Naive thymus-derived CD4-positive, alpha-beta T cell (primary cell): ENCODE results near the gene GFRA3. TPM values are rescaled to one million over a fixed set of nuclear protein-coding genes. Genes with fewer than 3 reads are reported as not detected.

Experiments
- ATAC-seq: fragments of 150-1000 bp; cut with Tn5 transposase; 2 replicates; pipeline ENCODE4 v1.10.0; 2021; ENCODE audit warnings: mild to moderate bottlenecking, moderate library complexity
- CTCF ChIA-PET: fragments of 350-600 bp; sonication (Branson Sonifier 250); formaldehyde crosslinking; loops from one replicate; lab custom pipeline; 2021; ENCODE audit warnings: antibody characterized with exemption; lab: Charles Lee
- POLR2A ChIA-PET: fragments of 350-600 bp; sonication (Branson Sonifier 250); formaldehyde crosslinking; loops from one replicate; lab custom pipeline; 2021; ENCODE audit warnings: antibody characterized with exemption, inconsistent platforms; lab: Charles Lee
- DNase-seq, 9 donors: peaks; one replicate each; pipeline versions ENCODE4 v3.0.0 to v3.0.0-alpha.2; 2020 to 2022; ENCODE audit warnings: mixed read lengths in 1 of 9
- H3K27ac ChIP-seq: one replicate; pipeline ENCODE4 v1.7.0; 2013; ENCODE audit warnings: mild to moderate bottlenecking, low read depth, low read length, moderate library complexity
- H3K27me3 ChIP-seq, 2 donors: one replicate each; pipeline ENCODE4 v1.7.0; 2013; ENCODE audit warnings: low read length in 2 of 2, mild to moderate bottlenecking in 2 of 2, moderate library complexity in 2 of 2; ENCODE audit not compliant: control insufficient read depth in 2 of 2, insufficient read depth in 2 of 2
- H3K36me3 ChIP-seq, 3 experiments: 1 replicate in 2 of 3; 2 replicates in 1 of 3; pipeline ENCODE4 v1.7.0; 2013; ENCODE audit warnings: low read length in 3 of 3, mild to moderate bottlenecking in 3 of 3, moderate library complexity in 1 of 3; ENCODE audit not compliant: insufficient read depth in 3 of 3, control insufficient read depth in 2 of 3
- H3K4me1 ChIP-seq, 2 donors: one replicate each; pipeline ENCODE4 v1.7.0; 2013; ENCODE audit warnings: low read length in 2 of 2, mild to moderate bottlenecking in 2 of 2, moderate library complexity in 1 of 2; ENCODE audit not compliant: control insufficient read depth in 2 of 2, insufficient read depth in 2 of 2
- H3K4me3 ChIP-seq: 2 replicates; pipeline ENCODE4 v1.7.0; 2013; ENCODE audit warnings: mild to moderate bottlenecking, low read length
- H3K9me3 ChIP-seq, 3 experiments: 1 replicate in 2 of 3; 2 replicates in 1 of 3; pipeline ENCODE4 v1.7.0; 2013; ENCODE audit warnings: low read length in 3 of 3; ENCODE audit not compliant: control insufficient read depth in 2 of 3
- H3K27ac Mint-ChIP-seq, 9 donors: one replicate each; pipeline ENCODE4 v1.8.0; 2020 to 2022; ENCODE audit warnings: mixed read lengths in 9 of 9, mild to moderate bottlenecking in 8 of 9, moderate library complexity in 5 of 9, inconsistent platforms in 2 of 9
- H3K27me3 Mint-ChIP-seq, 5 donors: one replicate each; pipeline ENCODE4 v1.8.0; 2021 to 2022; ENCODE audit warnings: mixed read lengths in 5 of 5, mild to moderate bottlenecking in 1 of 5
- H3K36me3 Mint-ChIP-seq, 5 donors: one replicate each; pipeline ENCODE4 v1.8.0; 2020 to 2022; ENCODE audit warnings: mixed read lengths in 5 of 5, mild to moderate bottlenecking in 3 of 5, inconsistent platforms in 1 of 5
- H3K4me1 Mint-ChIP-seq, 7 donors: one replicate each; pipeline ENCODE4 v1.8.0; 2020 to 2022; ENCODE audit warnings: mixed read lengths in 7 of 7, mild to moderate bottlenecking in 3 of 7, inconsistent platforms in 1 of 7
- H3K4me3 Mint-ChIP-seq, 10 donors: one replicate each; pipeline ENCODE4 v1.8.0; 2020 to 2022; ENCODE audit warnings: mild to moderate bottlenecking in 10 of 10, mixed read lengths in 10 of 10, moderate library complexity in 6 of 10, inconsistent platforms in 2 of 10
- H3K9me3 Mint-ChIP-seq, 11 donors: one replicate each; pipeline ENCODE4 v1.8.0; 2020 to 2022; ENCODE audit warnings: mixed read lengths in 11 of 11, mild to moderate bottlenecking in 4 of 11, inconsistent platforms in 1 of 11, moderate library complexity in 1 of 11
- intact Hi-C, 2 donors: fragments of 100-400 bp; cut with micrococcal nuclease; formaldehyde crosslinking; loops; one replicate each; pipeline ENCODE4 v1.15.1; 2023
- polyA plus RNA-seq, 2 donors: library from polyadenylated mRNA; unstranded; fragments of 300-500 nt; fragmentation: Illumina TruSeq; gene quantifications; one replicate each; pipeline ENCODE4 v1.2.3, GENCODE V29; 2021
- total RNA-seq, 6 experiments: library from RNA in 5 of 6; stranded (reverse) in 5 of 6; gene quantifications; 1 replicate in 5 of 6; 2 replicates in 1 of 6; pipeline ENCODE4 v1.2.3 and lab custom pipeline; 2021 to 2026

Gene GFRA3
- total and polyA plus RNA-seq, 7 experiments from 2014 or later = not detected

DNA sequence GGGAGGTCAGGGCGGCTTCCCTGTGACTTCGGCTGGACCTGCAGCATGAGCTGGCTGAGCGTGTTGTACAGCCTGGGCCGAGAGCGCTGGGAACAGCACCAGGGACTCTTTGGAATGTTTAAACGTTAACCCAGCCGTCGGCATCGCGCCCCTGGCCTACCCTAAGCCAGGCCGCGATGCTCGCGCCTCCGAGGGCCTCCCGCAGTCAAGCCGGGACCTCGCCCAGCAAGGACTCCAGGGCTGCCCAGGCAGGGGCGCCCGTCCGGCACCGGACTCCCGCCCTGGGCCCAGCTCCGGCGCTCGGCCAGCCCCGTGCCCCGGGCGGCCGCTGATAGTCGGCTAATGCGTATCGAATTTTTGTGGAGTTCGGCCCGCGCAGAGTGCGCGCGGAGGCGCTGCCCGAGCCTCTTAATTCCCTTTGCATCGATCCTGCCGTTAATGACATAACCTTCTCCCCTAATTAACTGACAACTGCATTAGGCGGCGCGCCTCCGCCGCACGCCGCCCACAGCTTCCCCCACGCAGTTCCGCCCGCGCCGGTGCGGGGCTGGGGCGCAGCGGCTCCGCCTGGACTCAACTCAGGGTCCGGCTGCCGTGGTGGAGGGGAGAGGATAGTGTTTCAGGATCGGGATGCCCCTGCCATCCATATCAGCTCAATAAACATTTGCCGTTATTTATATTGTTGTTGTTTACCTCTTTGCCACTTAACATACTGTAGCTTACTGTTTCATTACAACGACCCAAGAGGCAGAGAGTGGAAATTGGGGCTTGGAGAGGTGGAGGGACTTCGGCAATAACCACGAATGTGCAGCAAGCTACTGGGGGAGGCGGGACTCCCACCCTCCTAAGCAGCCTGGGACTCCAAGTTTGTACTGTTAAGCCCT lies 32.5 kb downstream of the GFRA3 start:
- Histone ChIP-seq H3K27ac (no peak overlapping the region), H3K9me3 (no peaks in the 10 kb centered on the region), H3K36me3 (no peaks in the 10 kb centered on the region), H3K4me1 (no peaks in the 10 kb centered on the region), H3K4me3 (no peak overlapping the region), H3K27me3 (peaks cover 4 to 26% of the 10 kb centered on the region in 2 donors)
- intact Hi-C loops = no loop called here
- DNase-seq (peak in 5 of 9 donors; percentile 3 to 14 (median 8)), ATAC-seq (peak; percentile 79)
- Mint-ChIP-seq H3K27ac (no peak overlapping the region), H3K4me3 (peak overlapping the region; percentile 45 to 84 (median 70)), H3K27me3 (peaks cover 41 to 57% (median 50%) of the 10 kb centered on the region in 5 donors), H3K4me1 (peaks cover 7 to 19% (median 13%) of the 10 kb centered on the region in 7 donors), H3K36me3 (no peaks in the 10 kb centered on the region), H3K9me3 (peaks cover 0 to 2% (median 0%) of the 10 kb centered on the region in 11 donors)
- CTCF ChIA-PET = interaction anchor here (0.5 kb wide), 1 partner anchor 24 kb away, joined by 4 read pairs; no protein-coding TSS in a partner anchor
- POLR2A ChIA-PET = interaction anchor here (0.6 kb wide), 2 partner anchors 13 to 301 kb away, joined by 3 to 5 read pairs; no protein-coding TSS in a partner anchor

- H3K27me3 ChIP-seq = peaks cover 4 to 26% of the 10 kb centered on the region in 2 donors
- Mint-ChIP-seq H3K27me3 (peaks cover 41 to 57% (median 50%) of the 10 kb centered on the region in 5 donors), H3K9me3 (peaks cover 0 to 2% (median 0%) of the 10 kb centered on the region in 11 donors), H3K27ac (peak overlapping the region in 1 of 9 donors; percentile 13), H3K4me3 (peak overlapping the region in 7 of 10 donors; percentile 7 to 84 (median 70)), H3K4me1 (peaks cover 7 to 19% (median 13%) of the 10 kb centered on the region in 7 donors), H3K36me3 (no peaks in the 10 kb centered on the region)
- intact Hi-C loops = no loop called here
- H3K36me3 ChIP-seq = no peaks in the 10 kb centered on the region
- no peak overlapping the region for H3K27ac ChIP-seq
- ChIA-PET POLR2A (interaction anchor here (0.6 kb wide), 1 partner anchor 12 kb away, joined by 5 read pairs; no protein-coding TSS in a partner anchor), CTCF (no interaction called here)
- no peaks in the 10 kb centered on the region for H3K9me3 ChIP-seq
- H3K4me1 ChIP-seq = no peaks in the 10 kb centered on the region
- DNase-seq (no peak), ATAC-seq (peak; percentile 32)
- H3K4me3 ChIP-seq = no peak overlapping the region
Observed at GRCh38 chr5:138240650-138241385, 33.6 kb downstream of the GFRA3 start.

- ChIA-PET CTCF (interaction anchor here (0.6 kb wide), 1 partner anchor 21 kb away, joined by 5 read pairs; no protein-coding TSS in a partner anchor), POLR2A (no interaction called here)
- intact Hi-C loops = no loop called here
- Mint-ChIP-seq H3K4me1 (peaks cover 7 to 19% (median 13%) of the 10 kb centered on the region in 7 donors), H3K4me3 (no peak overlapping the region), H3K9me3 (peaks cover 0 to 2% (median 0%) of the 10 kb centered on the region in 11 donors), H3K27me3 (peaks cover 27 to 49% (median 41%) of the 10 kb centered on the region in 5 donors), H3K27ac (no peak overlapping the region), H3K36me3 (peaks cover 0 to 4% (median 0%) of the 10 kb centered on the region in 5 donors)
- no peaks in the 10 kb centered on the region for H3K36me3 ChIP-seq
- H3K4me3 ChIP-seq = no peak overlapping the region
- no peaks in the 10 kb centered on the region for H3K4me1 ChIP-seq
- peaks cover 4 to 21% of the 10 kb centered on the region in 2 donors for H3K27me3 ChIP-seq
- no peak overlapping the region for H3K27ac ChIP-seq
- no peaks in the 10 kb centered on the region for H3K9me3 ChIP-seq
- no peak for ATAC-seq
- DNase-seq = no peak
Observed at GRCh38 chr5:138238034-138238433, 36.4 kb downstream of the GFRA3 start.

DNA sequence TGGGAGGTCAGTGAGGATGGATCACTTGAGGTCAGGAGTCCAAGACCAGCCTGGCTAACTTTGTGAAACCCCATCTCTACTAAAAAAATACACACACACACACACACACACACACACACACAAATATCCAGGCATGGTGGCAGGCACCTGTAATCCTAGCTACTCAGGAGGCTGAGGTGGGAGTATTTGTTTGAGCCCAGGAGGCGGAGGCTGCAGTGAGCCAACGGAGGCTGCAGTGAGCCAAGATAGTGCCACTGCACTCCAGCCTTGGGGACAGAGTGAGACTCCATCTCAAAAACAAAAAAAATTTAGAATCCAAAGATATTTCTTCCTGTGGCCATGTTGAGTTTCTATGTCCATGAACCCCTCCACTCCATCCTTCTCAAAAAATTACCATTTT lies 39.8 kb downstream of the GFRA3 start:
- no peak for ATAC-seq

GRCh38 chr5:138233280-138233679 lies 41.1 kb downstream of the GFRA3 start:
- DNase-seq = no peak
- no peak overlapping the region for H3K27ac ChIP-seq
- H3K9me3 ChIP-seq = no peaks in the 10 kb centered on the region
- no peak for ATAC-seq
- intact Hi-C loops = no loop called here
- ChIA-PET CTCF (no interaction called here), POLR2A (no interaction called here)
- Mint-ChIP-seq H3K36me3 (peaks cover 0 to 4% (median 0%) of the 10 kb centered on the region in 5 donors), H3K27ac (no peak overlapping the region), H3K27me3 (peaks cover 0 to 17% (median 12%) of the 10 kb centered on the region in 5 donors), H3K4me3 (no peak overlapping the region), H3K9me3 (no peaks in the 10 kb centered on the region), H3K4me1 (no peaks in the 10 kb centered on the region)
- H3K4me1 ChIP-seq = no peaks in the 10 kb centered on the region
- no peaks in the 10 kb centered on the region for H3K27me3 ChIP-seq
- no peak overlapping the region for H3K4me3 ChIP-seq
- H3K36me3 ChIP-seq = no peaks in the 10 kb centered on the region

More for the DNA sequence above, 39.8 kb downstream of the GFRA3 start:
- no peaks in the 10 kb centered on the region for H3K9me3 ChIP-seq
- Mint-ChIP-seq H3K27me3 (peaks cover 11 to 26% (median 22%) of the 10 kb centered on the region in 5 donors), H3K4me1 (no peaks in the 10 kb centered on the region), H3K27ac (no peak overlapping the region), H3K36me3 (peaks cover 0 to 4% (median 0%) of the 10 kb centered on the region in 5 donors), H3K4me3 (no peak overlapping the region), H3K9me3 (peaks cover 0 to under 1% (median 0%) of the 10 kb centered on the region in 11 donors)
- POLR2A ChIA-PET = no interaction called here
- peaks cover 0 to 4% of the 10 kb centered on the region in 2 donors for H3K27me3 ChIP-seq
- H3K4me3 ChIP-seq = no peak overlapping the region
- intact Hi-C loops = no loop called here
- no peak overlapping the region for H3K27ac ChIP-seq
- DNase-seq = no peak
- no peaks in the 10 kb centered on the region for H3K36me3 ChIP-seq
- H3K4me1 ChIP-seq = no peaks in the 10 kb centered on the region
- CTCF ChIA-PET = no interaction called here

DNA sequence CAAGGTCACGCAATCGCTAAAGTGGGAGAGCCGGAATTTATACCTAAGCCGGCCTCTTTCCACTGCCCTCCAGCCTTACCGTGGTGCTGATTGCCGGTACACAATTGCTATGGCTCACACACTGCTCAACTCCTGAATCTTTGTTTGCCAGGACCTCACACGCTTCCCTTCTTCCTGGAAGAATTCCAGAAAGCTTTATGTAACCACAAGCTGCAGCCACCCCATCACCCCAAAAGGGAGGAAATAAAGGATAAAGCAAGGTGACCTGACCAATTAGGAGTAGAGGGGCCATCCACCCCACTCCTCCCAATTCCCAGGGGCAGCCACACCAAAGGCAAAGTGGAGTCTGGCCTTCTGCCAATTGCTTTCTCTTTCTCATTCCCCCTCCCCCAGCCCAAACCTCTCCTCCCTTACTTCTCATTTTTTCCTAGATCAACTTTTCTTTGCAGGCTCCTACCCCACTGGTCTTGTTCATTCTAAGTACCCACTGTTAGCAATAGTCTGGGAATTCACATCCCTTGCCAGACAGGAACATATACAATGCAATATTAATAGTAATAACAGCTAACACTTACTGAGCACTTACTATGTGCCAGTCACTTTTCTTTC lies 43.3 kb downstream of the GFRA3 start:
- no peaks in the 10 kb centered on the region for H3K36me3 ChIP-seq
- CTCF ChIA-PET = no interaction called here
- Mint-ChIP-seq H3K9me3 (peaks cover under 1 to 8% (median 1%) of the 10 kb centered on the region in 11 donors), H3K27me3 (peaks cover 2 to 17% (median 9%) of the 10 kb centered on the region in 5 donors), H3K4me1 (no peaks in the 10 kb centered on the region), H3K4me3 (no peak overlapping the region), H3K27ac (no peak overlapping the region), H3K36me3 (peaks cover 0 to 4% (median under 1%) of the 10 kb centered on the region in 5 donors)
- DNase-seq = no peak
- peaks cover 0 to 1% (median 0%) of the 10 kb centered on the region in 3 experiments for H3K9me3 ChIP-seq
- no peak overlapping the region for H3K4me3 ChIP-seq
- no peaks in the 10 kb centered on the region for H3K4me1 ChIP-seq
- intact Hi-C loops = no loop called here
- no peak for ATAC-seq
- no peak overlapping the region for H3K27ac ChIP-seq
- POLR2A ChIA-PET = no interaction called here
- H3K27me3 ChIP-seq = no peaks in the 10 kb centered on the region
